Prostate gland (tissue), 1 donor: ENCODE results near the gene FILIP1.

Source experiments
- POLR2A ChIP-seq: fragments of 450-650 bp; IDR thresholded peaks from one replicate; pipeline ENCODE4 v1.6.1; 2016; ENCODE audit warnings: antibody characterized with exemption, mild to moderate bottlenecking
- POLR2AphosphoS5 ChIP-seq: sonication (generic); formaldehyde crosslinking; IDR thresholded peaks from one replicate; pipeline ENCODE4 v1.6.1; 2017; ENCODE audit warnings: antibody characterized with exemption

GRCh38 chr6:75403563-75404080, 90.0 kb downstream of the FILIP1 start:
- TF ChIP-seq POLR2AphosphoS5: no peak
- TF ChIP-seq POLR2A: no peak
